Mesenchymal stem cell (in vitro differentiated cells and primary cell): ENCODE data around the gene PARK7.

Source experiments
- DNase-seq: peaks from one replicate; pipeline ENCODE4 v3.0.0-alpha.2; 2013
- H2AFZ ChIP-seq: one replicate; pipeline ENCODE4 v1.6.1; 2013; ENCODE audit warnings: low read depth, mild to moderate bottlenecking, control low read depth, inconsistent platforms, low read length, moderate library complexity
- H2AK5ac ChIP-seq: 2 replicates; pipeline ENCODE4 v1.6.1; 2013; ENCODE audit warnings: low read length, moderate library complexity, mild to moderate bottlenecking, inconsistent platforms; ENCODE audit not compliant: severe bottlenecking
- H2BK120ac ChIP-seq: one replicate; pipeline ENCODE4 v1.6.1; 2013; ENCODE audit warnings: low read depth, mild to moderate bottlenecking, inconsistent platforms, low read length, moderate library complexity
- H2BK12ac ChIP-seq, 2 experiments: one replicate each; pipeline ENCODE4 v1.6.1; 2013; ENCODE audit warnings: inconsistent platforms in 2 of 2, low read length in 2 of 2, mild to moderate bottlenecking in 2 of 2, moderate library complexity in 2 of 2, control low read depth in 1 of 2
- H2BK15ac ChIP-seq: one replicate; pipeline ENCODE4 v1.6.1; 2013; ENCODE audit warnings: mild to moderate bottlenecking, low read depth, inconsistent platforms; ENCODE audit not compliant: poor library complexity, severe bottlenecking
- H2BK5ac ChIP-seq: 2 replicates; pipeline ENCODE4 v1.6.1; 2013; ENCODE audit warnings: low read depth, mild to moderate bottlenecking, low read length, control low read depth, inconsistent platforms; ENCODE audit not compliant: poor library complexity, severe bottlenecking
- H3K14ac ChIP-seq, 2 experiments: one replicate each; pipeline ENCODE4 v1.6.1; 2013; ENCODE audit warnings: inconsistent platforms in 2 of 2, low read length in 2 of 2, control low read depth in 1 of 2, mild to moderate bottlenecking in 1 of 2, moderate library complexity in 1 of 2
- H3K18ac ChIP-seq, 2 experiments: one replicate each; pipeline ENCODE4 v1.6.1; 2013; ENCODE audit warnings: inconsistent platforms in 2 of 2, low read length in 2 of 2, control low read depth in 1 of 2, low read depth in 1 of 2, mild to moderate bottlenecking in 1 of 2
- H3K23ac ChIP-seq, 2 experiments: one replicate each; pipeline ENCODE4 v1.6.1; 2013; ENCODE audit warnings: inconsistent platforms in 2 of 2, low read length in 2 of 2, mild to moderate bottlenecking in 2 of 2, moderate library complexity in 2 of 2, control low read depth in 1 of 2
- H3K27ac ChIP-seq: 2 replicates; pipeline ENCODE4 v1.5.1; 2013; ENCODE audit warnings: mild to moderate bottlenecking, moderate library complexity, low read length, control low read depth, inconsistent platforms; ENCODE audit not compliant: poor library complexity, severe bottlenecking
- H3K27me3 ChIP-seq, 2 experiments: 2 replicates each; pipeline versions ENCODE4 v1.6.1 to v1.7.0; 2013; ENCODE audit warnings: low read length in 2 of 2, mild to moderate bottlenecking in 2 of 2, moderate library complexity in 2 of 2, control low read depth in 1 of 2, inconsistent platforms in 1 of 2; ENCODE audit not compliant: control insufficient read depth in 1 of 2, insufficient read depth in 1 of 2
- H3K36me3 ChIP-seq, 2 experiments: 2 replicates each; pipeline versions ENCODE4 v1.6.1 to v1.7.0; 2013; ENCODE audit warnings: low read length in 2 of 2, control low read depth in 1 of 2, inconsistent platforms in 1 of 2, low read depth in 1 of 2, mild to moderate bottlenecking in 1 of 2; ENCODE audit not compliant: insufficient read depth in 2 of 2, control insufficient read depth in 1 of 2
- H3K4ac ChIP-seq, 2 experiments: one replicate each; pipeline ENCODE4 v1.6.1; 2013; ENCODE audit warnings: inconsistent platforms in 2 of 2, low read length in 2 of 2, mild to moderate bottlenecking in 2 of 2, moderate library complexity in 2 of 2, control low read depth in 1 of 2, low read depth in 1 of 2
- H3K4me1 ChIP-seq: 2 replicates; pipeline ENCODE4 v1.6.1; 2013; ENCODE audit warnings: low read depth, low read length, control low read depth; ENCODE audit not compliant: control insufficient read depth, insufficient read depth
- H3K4me2 ChIP-seq: 2 replicates; pipeline ENCODE4 v1.6.1; 2013; ENCODE audit warnings: low read length, mild to moderate bottlenecking, inconsistent platforms; ENCODE audit not compliant: poor library complexity, severe bottlenecking
- H3K4me3 ChIP-seq, 2 experiments: 2 replicates each; pipeline versions ENCODE4 v1.5.1 to v1.7.0; 2013; ENCODE audit warnings: low read length in 2 of 2, mild to moderate bottlenecking in 2 of 2, control low read depth in 1 of 2, low read depth in 1 of 2; ENCODE audit not compliant: insufficient read depth in 1 of 2
- H3K79me1 ChIP-seq: replicated peaks from 2 replicates; pipeline ENCODE4 v1.6.1; 2013; ENCODE audit warnings: mild to moderate bottlenecking, control low read depth, low read length, inconsistent platforms; ENCODE audit not compliant: poor library complexity, severe bottlenecking
- H3K9ac ChIP-seq: 2 replicates; pipeline ENCODE4 v1.7.0; 2013; ENCODE audit warnings: mild to moderate bottlenecking, low read length, moderate library complexity
- H3K9me3 ChIP-seq: 2 replicates; pipeline ENCODE4 v1.7.0; 2013; ENCODE audit warnings: mild to moderate bottlenecking, low read length; ENCODE audit not compliant: control insufficient read depth
- H4K8ac ChIP-seq: one replicate; pipeline ENCODE4 v1.6.1; 2013; ENCODE audit warnings: inconsistent platforms, mild to moderate bottlenecking, low read length, moderate library complexity
- H4K91ac ChIP-seq: one replicate; pipeline ENCODE4 v1.6.1; 2013; ENCODE audit warnings: mild to moderate bottlenecking, low read length, inconsistent platforms
- WGBS: methylation state at CpG from one replicate; pipeline ENCODE4 v1.1.7; 2013; ENCODE audit warnings: mixed read lengths; 5-methylcytosine and 5-hydroxymethylcytosine counted together

PARK7 gene

GRCh38 chr1:7953850-7954609, 7.5 kb upstream of the PARK7 start:
- WGBS, result 96% methylated on average over 65 of the region's 65 CpGs
- no peak overlapping the region for H3K4ac ChIP-seq
- H3K9me3 ChIP-seq, result no peaks in the 10 kb centered on the region

DNA sequence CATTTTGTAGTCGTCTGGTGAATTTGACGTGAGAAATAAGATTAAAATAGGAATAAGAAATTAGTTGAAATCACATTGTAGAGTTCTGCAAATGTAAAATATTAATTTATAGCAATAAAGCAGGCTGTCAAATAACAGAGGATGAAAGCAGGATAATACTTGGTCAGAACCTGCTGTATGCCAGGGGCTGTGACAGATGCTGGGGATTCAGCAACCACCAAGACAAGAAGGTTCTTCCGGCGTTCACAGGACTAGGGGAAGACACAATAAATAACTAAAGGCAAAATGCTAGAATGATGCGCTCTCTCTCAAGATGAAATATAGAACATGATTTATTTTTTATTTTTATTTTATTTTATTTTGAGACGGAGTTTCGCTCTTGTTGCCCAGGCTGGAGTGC, 6.8 kb upstream of the PARK7 start:
- Histone ChIP-seq H4K91ac (no peak overlapping the region), H2BK15ac (no peak overlapping the region), H3K9ac (peak overlapping the region; percentile 93), H3K36me3 (no peaks in the 10 kb centered on the region), H3K18ac (no peak overlapping the region), H3K4me2 (no peak overlapping the region), H3K79me1 (no peaks in the 10 kb centered on the region), H3K9me3 (no peaks in the 10 kb centered on the region), H3K4ac (no peak overlapping the region), H3K23ac (no peak overlapping the region), H3K4me1 (peaks cover 2% of the 10 kb centered on the region), H2BK5ac (no peak overlapping the region), H2BK120ac (no peak overlapping the region), H2AFZ (no peak overlapping the region), H3K14ac (no peak overlapping the region), H4K8ac (no peak overlapping the region), H2BK12ac (no peak overlapping the region), H3K27me3 (no peaks in the 10 kb centered on the region), H3K27ac (no peak overlapping the region), H3K4me3 (peak overlapping the region in 1 of 2 experiments; percentile 82), H2AK5ac (no peak overlapping the region)
- 97% methylated on average over 4 of the region's 7 CpGs for WGBS
- DNase-seq, result no peak

More at GRCh38 chr1:7953850-7954609, 7.5 kb upstream of the PARK7 start:
- Histone ChIP-seq H2AFZ (no peak overlapping the region), H4K91ac (no peak overlapping the region), H4K8ac (no peak overlapping the region), H3K23ac (no peak overlapping the region), H3K27ac (no peak overlapping the region), H3K4me1 (peaks cover 2% of the 10 kb centered on the region), H3K14ac (no peak overlapping the region), H3K4me3 (peak overlapping the region in 1 of 2 experiments; percentile 82), H2BK15ac (no peak overlapping the region), H3K27me3 (no peaks in the 10 kb centered on the region), H3K4me2 (no peak overlapping the region), H2BK12ac (no peak overlapping the region), H2BK120ac (no peak overlapping the region), H3K79me1 (no peaks in the 10 kb centered on the region), H2AK5ac (no peak overlapping the region), H3K18ac (no peak overlapping the region), H3K36me3 (no peaks in the 10 kb centered on the region), H2BK5ac (no peak overlapping the region), H3K9ac (peak overlapping the region; percentile 93)
- DNase-seq, result no peak

- no peak overlapping the region for H3K18ac ChIP-seq
- no peaks in the 10 kb centered on the region for H3K79me1 ChIP-seq
- H3K36me3 ChIP-seq, result no peaks in the 10 kb centered on the region
- no peak overlapping the region for H2AFZ ChIP-seq
- no peak overlapping the region for H4K91ac ChIP-seq
- WGBS, result 63% methylated on average over 10 of the region's 10 CpGs
- H3K4ac ChIP-seq, result no peak overlapping the region
- no peak overlapping the region for H3K14ac ChIP-seq
- no peak overlapping the region for H4K8ac ChIP-seq
- peaks cover 2% of the 10 kb centered on the region for H3K4me1 ChIP-seq
- H3K23ac ChIP-seq, result no peak overlapping the region
- H2BK5ac ChIP-seq, result no peak overlapping the region
- no peak overlapping the region for H2BK15ac ChIP-seq
- no peak overlapping the region for H3K4me3 ChIP-seq
- no peak overlapping the region for H3K9ac ChIP-seq
- H2AK5ac ChIP-seq, result no peak overlapping the region
- no peak overlapping the region for H2BK12ac ChIP-seq
- no peaks in the 10 kb centered on the region for H3K27me3 ChIP-seq
- H3K27ac ChIP-seq, result no peak overlapping the region
- no peaks in the 10 kb centered on the region for H3K9me3 ChIP-seq
- H3K4me2 ChIP-seq, result no peak overlapping the region
- H2BK120ac ChIP-seq, result no peak overlapping the region
- DNase-seq, result peak; percentile 73
Measured at GRCh38 chr1:7956218-7957032, 5.1 kb upstream of the PARK7 start.

DNA sequence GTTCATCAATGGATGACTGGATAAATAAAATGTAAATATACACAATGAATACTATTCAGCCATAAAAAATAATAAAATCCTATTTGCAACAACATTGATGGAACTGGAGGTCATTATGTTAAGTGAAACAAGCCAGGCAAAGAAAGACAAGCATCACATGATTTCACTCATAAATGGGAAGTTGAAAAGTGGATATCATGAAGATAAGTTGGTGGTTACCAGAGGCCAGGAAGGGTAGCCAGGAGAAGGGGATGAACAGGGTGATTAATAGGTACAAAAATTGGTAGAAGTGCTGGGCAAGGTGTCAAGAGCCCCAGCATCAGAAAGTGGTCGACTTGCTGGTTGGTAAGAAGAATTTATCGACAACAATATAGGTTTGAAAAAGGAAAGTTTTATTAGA, 1.3 kb upstream of the PARK7 start:
- Histone ChIP-seq H3K27me3 (no peaks in the 10 kb centered on the region), H2AK5ac (no peak overlapping the region), H3K4ac (no peak overlapping the region), H2BK15ac (no peak overlapping the region), H3K18ac (no peak overlapping the region), H3K36me3 (peaks cover 7 to 22% of the 10 kb centered on the region in 2 experiments), H3K9me3 (no peaks in the 10 kb centered on the region), H2AFZ (no peak overlapping the region), H4K91ac (no peak overlapping the region), H3K27ac (no peak overlapping the region), H2BK5ac (no peak overlapping the region), H2BK12ac (no peak overlapping the region), H2BK120ac (no peak overlapping the region), H3K14ac (no peak overlapping the region), H3K23ac (no peak overlapping the region), H3K4me2 (no peak overlapping the region), H3K4me3 (peak overlapping the region in 1 of 2 experiments; percentile 96), H3K9ac (peak overlapping the region; percentile 90), H3K79me1 (peaks cover 1% of the 10 kb centered on the region), H3K4me1 (peaks cover 3% of the 10 kb centered on the region), H4K8ac (no peak overlapping the region)
- DNase-seq, result no peak
- 93% methylated on average over 2 of the region's 2 CpGs for WGBS
